K562 (cell line): Measurements from ENCODE around the gene CARD8. TPM values are rescaled to one million over a fixed set of nuclear protein-coding genes. Genes with fewer than 3 reads are reported as not detected.

Experiments
- ATAC-seq: fragments of 200-7000 bp; cut with Tn5 transposase; 3 replicates; pipeline ENCODE4 v1.9.1; 2020; ENCODE audit warnings: moderate library complexity
- BruUV-seq: library from RNA; stranded (reverse); fragments of 400-500 nt; replicated peaks from 2 replicates; lab custom pipeline; 2021; lab: Mats Ljungman, UMichigan
- CTCF ChIA-PET: fragments of 300-600 bp; formaldehyde crosslinking; extraction: SDS; loops from one replicate; lab custom pipeline; 2021; ENCODE audit warnings: low intra/inter-chr PET ratio; lab: Yijun Ruan, JAX
- POLR2A ChIA-PET: fragments of 300-600, 350-650 bp; sonication (Branson Sonifier 250); formaldehyde crosslinking; extraction: SDS; loops from one replicate; lab custom pipeline; 2021; ENCODE audit warnings: antibody characterized with exemption, inconsistent platforms; lab: Yijun Ruan, JAX
- DNase-seq, 4 experiments: peaks; one replicate each; pipeline versions ENCODE4 v3.0.0 to v3.0.0-alpha.2; 2011 to 2018; ENCODE audit warnings: low spot score in 3 of 4, mixed read lengths in 3 of 4; ENCODE audit errors: extremely low read depth in 1 of 4
- FAIRE-seq: peaks from 2 replicates; lab custom pipeline; 2011; peaks lifted over from hg19 to GRCh38; lab: Jason Lieb, UNC
- H2AFZ ChIP-seq: 2 replicates; pipeline ENCODE4 v1.6.0; 2011; ENCODE audit warnings: low read depth, low read length, control low read depth, inconsistent platforms
- H3K27ac ChIP-seq: fragments of 200-600 bp; 3 replicates; pipeline ENCODE4 v1.8.0; 2011; ENCODE audit warnings: low read depth, mild to moderate bottlenecking, control low read depth, inconsistent platforms, low read length, moderate library complexity, mixed read lengths; ENCODE audit errors: extremely low read depth
- H3K27me3 ChIP-seq, 2 experiments: fragments of 300-600 bp in 1 of 2; 2 replicates in 1 of 2; 3 replicates in 1 of 2; pipeline versions ENCODE4 v1.6.0 to v1.8.0; 2011; ENCODE audit warnings: inconsistent platforms in 2 of 2, low read length in 2 of 2, mild to moderate bottlenecking in 1 of 2, mixed read lengths in 1 of 2, moderate library complexity in 1 of 2; ENCODE audit not compliant: control insufficient read depth in 2 of 2, insufficient read depth in 2 of 2
- H3K36me3 ChIP-seq: fragments of 300-600 bp; 3 replicates; pipeline ENCODE4 v1.8.0; 2011; ENCODE audit warnings: mild to moderate bottlenecking, low read length, inconsistent platforms; ENCODE audit not compliant: control insufficient read depth, insufficient read depth
- H3K4me1 ChIP-seq, 2 experiments: fragments of 200-600 bp in 1 of 2; replicated peaks in 1 of 2; 2 replicates in 1 of 2; 3 replicates in 1 of 2; pipeline versions ENCODE4 v1.5.1 to v1.8.0; 2011; ENCODE audit warnings: inconsistent platforms in 2 of 2, low read length in 2 of 2, mild to moderate bottlenecking in 1 of 2, mixed read lengths in 1 of 2, moderate library complexity in 1 of 2; ENCODE audit not compliant: control insufficient read depth in 2 of 2, insufficient read depth in 2 of 2
- H3K4me2 ChIP-seq: 2 replicates; pipeline ENCODE4 v1.6.1; 2011; ENCODE audit warnings: low read length, control low read depth, inconsistent platforms, mixed read lengths; ENCODE audit not compliant: insufficient read depth
- H3K4me3 ChIP-seq: fragments of 200-600 bp; sonication (generic), shearing (Covaris generic); 2 replicates; pipeline ENCODE4 v1.5.1; 2016; ENCODE audit warnings: control low read depth, inconsistent platforms
- H3K79me2 ChIP-seq: fragments of 200-600 bp; 3 replicates; pipeline ENCODE4 v1.8.0; 2011; ENCODE audit warnings: low read length, inconsistent platforms; ENCODE audit not compliant: control insufficient read depth, insufficient read depth
- H3K9ac ChIP-seq, 2 experiments: 2 replicates each; pipeline versions ENCODE4 v1.6.0 to v1.6.1; 2011; ENCODE audit warnings: low read depth in 2 of 2, low read length in 2 of 2, control low read depth in 1 of 2, inconsistent platforms in 1 of 2, mild to moderate bottlenecking in 1 of 2, mixed read lengths in 1 of 2; ENCODE audit not compliant: insufficient read depth in 1 of 2
- H3K9me1 ChIP-seq: one replicate; pipeline ENCODE4 v1.6.0; 2011; ENCODE audit warnings: inconsistent platforms, mild to moderate bottlenecking, low read length, moderate library complexity; ENCODE audit not compliant: control insufficient read depth, insufficient read depth
- H3K9me3 ChIP-seq: replicated peaks from 2 replicates; pipeline ENCODE4 v1.5.1; 2011; ENCODE audit warnings: low read depth, low read length, inconsistent platforms; ENCODE audit not compliant: control insufficient read depth, insufficient read depth
- H4K20me1 ChIP-seq: replicated peaks from 2 replicates; pipeline ENCODE4 v1.6.1; 2011; ENCODE audit warnings: low read length, inconsistent platforms, mixed read lengths; ENCODE audit not compliant: control insufficient read depth, insufficient read depth
- ARID1B ChIP-seq: fragments of 450-650 bp; IDR thresholded peaks from 2 replicates; pipeline ENCODE4 v1.6.1; 2016; ENCODE audit warnings: antibody characterized with exemption, mild to moderate bottlenecking, inconsistent platforms
- ETS2 ChIP-seq: IDR thresholded peaks from 2 replicates; pipeline ENCODE4 v1.6.1; 2016; ENCODE audit warnings: borderline replicate concordance, missing genetic modification characterization, mild to moderate bottlenecking, moderate library complexity, missing compliant biosample characterization; ENCODE audit not compliant: poor library complexity, severe bottlenecking
- FOSL1 ChIP-seq: fragments of 200-800 bp; sonication (Bioruptor generic); conservative IDR thresholded peaks from 2 replicates; pipeline ENCODE4 v1.6.1; 2016; ENCODE audit warnings: missing genetic modification characterization, missing compliant biosample characterization
- HLTF ChIP-seq: fragments of 450-650 bp; IDR thresholded peaks from 2 replicates; pipeline ENCODE4 v1.6.1; 2016
- KAT7 ChIP-seq: sonication (generic); formaldehyde crosslinking; IDR thresholded peaks from 2 replicates; pipeline ENCODE4 v1.8.0; 2022; ENCODE audit warnings: missing genetic modification reagents, mild to moderate bottlenecking, borderline replicate concordance
- NR0B1 ChIP-seq: fragments of 450-650 bp; IDR thresholded peaks from one replicate; pipeline ENCODE4 v1.6.1; 2018; ENCODE audit warnings: mild to moderate bottlenecking, moderate library complexity; ENCODE audit not compliant: partially characterized antibody
- POU5F1 ChIP-seq: fragments of 150-350 bp; IDR thresholded peaks from 2 replicates; pipeline ENCODE4 v1.6.1; 2014; ENCODE audit warnings: borderline replicate concordance, low read length, low read depth, mild to moderate bottlenecking; ENCODE audit not compliant: partially characterized antibody
- ZNF253 ChIP-seq: fragments of 250-450 bp; sonication (Bioruptor Pico); conservative IDR thresholded peaks from 2 replicates; pipeline ENCODE4 v1.6.1; 2021; ENCODE audit warnings: mild to moderate bottlenecking
- ZNF780A ChIP-seq: fragments of 250-450 bp; sonication (Bioruptor Pico); IDR thresholded peaks from 2 replicates; pipeline ENCODE4 v1.5.0; 2021; ENCODE audit warnings: mild to moderate bottlenecking
- WGBS: fragments of 100-300 bp; shearing (Covaris generic); methylation state at CpG from one replicate; pipeline ENCODE4 v1.1.6; 2016; ENCODE audit warnings: low coverage, mixed read lengths; ENCODE audit not compliant: insufficient coverage; ENCODE audit errors: missing lambda C conversion rate; 5-methylcytosine and 5-hydroxymethylcytosine counted together
- in situ Hi-C: fragments of 300-500 bp; cut with MboI; formaldehyde crosslinking; loops from 4 replicates; pipeline ENCODE4 v1.15.0; 2018; ENCODE audit warnings: inconsistent platforms, mixed read lengths
- intact Hi-C: fragments of 100-400 bp; cut with micrococcal nuclease; formaldehyde crosslinking; loops from 2 replicates; pipeline ENCODE4 v1.14.2; 2022
- polyA plus RNA-seq, 8 experiments: library from polyadenylated mRNA; depleted of rRNA in 4 of 8; stranded (reverse) in 5 of 8; unstranded in 3 of 8; fragments of >200 nt; fragmentation: Nextera tagmentation in 2 of 8; fragmentation: Illumina TruSeq in 1 of 8; extraction: Ambion mirVana in 2 of 8; extraction: Trizol in 1 of 8; gene quantifications; 2 replicates each; pipeline versions ENCODE4 v1.2.1 to v1.2.3, GENCODE V29; 2011 to 2014; ENCODE audit warnings: inconsistent platforms in 1 of 8, missing spikeins in 1 of 8
- total RNA-seq, 7 experiments: library from RNA; depleted of rRNA in 6 of 7; stranded (reverse); fragments of >200 nt in 6 of 7; fragmentation: Illumina TruSeq in 2 of 7; extraction: Trizol in 2 of 7; gene quantifications; 2 replicates each; pipeline versions ENCODE4 v1.2.1 to v1.2.3, GENCODE V29; 2011 to 2021; ENCODE audit warnings: low replicate concordance in 1 of 7
- TF ChIP-seq, protein P1 (sequence below): fragments of 450-650 bp; IDR thresholded peaks from 2 replicates; pipeline ENCODE4 v1.6.1; 2016; ENCODE audit warnings: borderline replicate concordance
- TF ChIP-seq, protein P2 (sequence below): fragments of 250-450 bp; sonication (Bioruptor Pico); IDR thresholded peaks from 2 replicates; pipeline ENCODE4 v1.8.0; 2022; ENCODE audit warnings: inconsistent platforms, mild to moderate bottlenecking, moderate library complexity, borderline replicate concordance
- TF ChIP-seq, protein P3 (sequence below): fragments of 250-450 bp; sonication (Bioruptor Pico); IDR thresholded peaks from 2 replicates; pipeline ENCODE4 v1.5.0; 2020; ENCODE audit warnings: mild to moderate bottlenecking

CARD8 gene
- total and polyA plus RNA-seq, 9 of the 15 experiments (the other 6 are each of a cell fraction or from before 2014, with no cell fraction given), result 11.5 to 26.4 (median 20.8) TPM

DNA sequence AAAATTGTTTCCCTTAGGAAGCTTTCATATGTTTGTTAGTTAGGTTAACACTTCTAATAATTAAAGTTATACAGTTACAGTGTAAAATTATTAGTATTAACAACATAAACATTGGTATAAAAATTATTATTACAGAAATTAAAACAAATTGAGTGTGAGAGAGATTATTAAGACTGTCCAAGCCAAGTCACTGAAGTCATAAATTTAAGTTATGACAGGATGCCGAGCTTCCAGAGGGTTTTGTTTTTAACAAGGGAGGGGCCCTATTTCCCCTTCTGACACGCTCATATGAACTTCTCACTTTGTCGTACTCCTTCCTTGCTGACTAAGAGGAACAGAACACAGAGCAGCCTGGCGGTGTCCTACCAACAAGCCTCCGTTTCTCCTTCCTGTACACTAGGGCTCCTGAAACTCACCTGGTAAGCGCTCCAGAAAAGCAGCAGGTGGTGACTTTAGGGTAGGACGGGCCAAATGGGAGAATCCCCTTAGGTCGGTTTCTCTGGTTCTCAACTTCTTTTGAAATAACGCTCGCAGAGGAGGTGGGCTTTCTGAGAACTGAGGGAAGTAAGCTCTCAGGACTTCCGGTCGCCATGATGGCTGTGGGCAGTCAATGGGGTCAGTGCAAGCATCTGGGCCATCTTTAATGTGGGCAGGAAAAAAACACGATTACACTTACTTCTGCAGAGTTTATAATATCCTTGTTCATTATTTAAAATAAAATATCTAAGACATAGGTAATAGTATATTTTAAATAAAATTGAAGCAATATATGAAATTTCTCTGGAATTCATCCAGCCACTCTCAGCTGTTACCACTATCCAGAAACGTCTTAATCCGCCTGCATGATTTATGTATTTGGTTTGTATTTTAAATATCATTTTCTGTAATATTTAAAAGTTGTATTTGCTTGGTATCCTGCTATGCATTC, at the start of gene CARD8 (continued):
- peak; percentile 51 for TF ChIP-seq ARID1B
- TF ChIP-seq NR0B1, result no peak
- TF ChIP-seq, protein P1, sequence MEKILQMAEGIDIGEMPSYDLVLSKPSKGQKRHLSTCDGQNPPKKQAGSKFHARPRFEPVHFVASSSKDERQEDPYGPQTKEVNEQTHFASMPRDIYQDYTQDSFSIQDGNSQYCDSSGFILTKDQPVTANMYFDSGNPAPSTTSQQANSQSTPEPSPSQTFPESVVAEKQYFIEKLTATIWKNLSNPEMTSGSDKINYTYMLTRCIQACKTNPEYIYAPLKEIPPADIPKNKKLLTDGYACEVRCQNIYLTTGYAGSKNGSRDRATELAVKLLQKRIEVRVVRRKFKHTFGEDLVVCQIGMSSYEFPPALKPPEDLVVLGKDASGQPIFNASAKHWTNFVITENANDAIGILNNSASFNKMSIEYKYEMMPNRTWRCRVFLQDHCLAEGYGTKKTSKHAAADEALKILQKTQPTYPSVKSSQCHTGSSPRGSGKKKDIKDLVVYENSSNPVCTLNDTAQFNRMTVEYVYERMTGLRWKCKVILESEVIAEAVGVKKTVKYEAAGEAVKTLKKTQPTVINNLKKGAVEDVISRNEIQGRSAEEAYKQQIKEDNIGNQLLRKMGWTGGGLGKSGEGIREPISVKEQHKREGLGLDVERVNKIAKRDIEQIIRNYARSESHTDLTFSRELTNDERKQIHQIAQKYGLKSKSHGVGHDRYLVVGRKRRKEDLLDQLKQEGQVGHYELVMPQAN, result no peak; the same call in 1 of the 2 replicates
- TF ChIP-seq, all 486 proteins: peak for 158

DNA sequence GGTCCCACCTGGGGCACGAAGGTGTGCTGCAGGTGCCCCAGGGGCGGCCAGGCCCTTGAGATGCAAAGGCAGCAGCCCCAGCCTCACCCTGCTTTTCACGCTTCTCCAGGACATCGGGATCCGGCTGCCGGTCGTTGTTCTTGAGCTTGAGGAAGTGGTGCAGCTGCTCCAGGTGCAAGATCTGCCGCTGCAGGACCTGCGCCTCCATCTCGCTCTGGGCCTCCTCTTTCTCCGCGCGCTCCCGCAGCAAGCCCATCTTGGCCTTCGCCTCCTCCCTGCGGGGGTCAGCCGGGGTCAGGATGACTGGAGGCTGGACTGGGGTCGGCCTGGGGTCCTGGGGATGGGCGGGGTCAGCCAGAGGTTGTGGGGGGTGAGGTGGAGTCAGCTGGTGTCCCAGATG, 48.2 kb upstream of the CARD8 start:
- no peaks in the 10 kb centered on the region for H3K9me3 ChIP-seq
- ChIA-PET CTCF (no interaction called here), POLR2A (interaction anchor here (0.6 kb wide), 1 partner anchor 10 kb away, joined by 3 read pairs; no protein-coding TSS in a partner anchor)
- no peak overlapping the region for H3K4me2 ChIP-seq
- in situ Hi-C loops, result loop anchor here (5.0 to 10.0 kb wide), 2 partner anchors 43 to 339 kb away; no protein-coding TSS in a partner anchor
- no peak for FAIRE-seq
- no peak overlapping the region for H3K27ac ChIP-seq
- DNase-seq, result no peak
- H3K36me3 ChIP-seq, result no peaks in the 10 kb centered on the region
- no peaks in the 10 kb centered on the region for H4K20me1 ChIP-seq
- no TSS peak for BruUV-seq
- no peak overlapping the region for H3K4me3 ChIP-seq
- no peak overlapping the region for H2AFZ ChIP-seq
- peaks cover 3 to 17% of the 10 kb centered on the region in 2 experiments; a peak in 4 of 5 replicates for H3K4me1 ChIP-seq
- no peaks in the 10 kb centered on the region for H3K79me2 ChIP-seq
- peaks cover 12 to 27% of the 10 kb centered on the region in 2 experiments; a peak in 4 of 5 replicates for H3K27me3 ChIP-seq
- intact Hi-C loops, result no loop called here
- WGBS, result 51% methylated on average over 18 of the region's 19 CpGs
- no peak for ATAC-seq
- peak overlapping the region in 1 of 2 experiments; percentile 37; a peak in 1 of 4 replicates for H3K9ac ChIP-seq
- no peaks in the 10 kb centered on the region for H3K9me1 ChIP-seq
- TF ChIP-seq, protein P2, sequence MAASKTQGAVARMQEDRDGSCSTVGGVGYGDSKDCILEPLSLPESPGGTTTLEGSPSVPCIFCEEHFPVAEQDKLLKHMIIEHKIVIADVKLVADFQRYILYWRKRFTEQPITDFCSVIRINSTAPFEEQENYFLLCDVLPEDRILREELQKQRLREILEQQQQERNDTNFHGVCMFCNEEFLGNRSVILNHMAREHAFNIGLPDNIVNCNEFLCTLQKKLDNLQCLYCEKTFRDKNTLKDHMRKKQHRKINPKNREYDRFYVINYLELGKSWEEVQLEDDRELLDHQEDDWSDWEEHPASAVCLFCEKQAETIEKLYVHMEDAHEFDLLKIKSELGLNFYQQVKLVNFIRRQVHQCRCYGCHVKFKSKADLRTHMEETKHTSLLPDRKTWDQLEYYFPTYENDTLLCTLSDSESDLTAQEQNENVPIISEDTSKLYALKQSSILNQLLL (CRISPR knock-in tag), result no peak
- no peak for TF ChIP-seq ETS2 (tag)
- no peak for TF ChIP-seq FOSL1 (tag)
- no peak for TF ChIP-seq ZNF253 (CRISPR knock-in tag)
- no peak for TF ChIP-seq HLTF
- no peak for TF ChIP-seq POU5F1
- no peak for TF ChIP-seq ZNF780A (CRISPR knock-in tag)
- TF ChIP-seq KAT7 (CRISPR knock-in tag), result no peak
- TF ChIP-seq, protein P3, sequence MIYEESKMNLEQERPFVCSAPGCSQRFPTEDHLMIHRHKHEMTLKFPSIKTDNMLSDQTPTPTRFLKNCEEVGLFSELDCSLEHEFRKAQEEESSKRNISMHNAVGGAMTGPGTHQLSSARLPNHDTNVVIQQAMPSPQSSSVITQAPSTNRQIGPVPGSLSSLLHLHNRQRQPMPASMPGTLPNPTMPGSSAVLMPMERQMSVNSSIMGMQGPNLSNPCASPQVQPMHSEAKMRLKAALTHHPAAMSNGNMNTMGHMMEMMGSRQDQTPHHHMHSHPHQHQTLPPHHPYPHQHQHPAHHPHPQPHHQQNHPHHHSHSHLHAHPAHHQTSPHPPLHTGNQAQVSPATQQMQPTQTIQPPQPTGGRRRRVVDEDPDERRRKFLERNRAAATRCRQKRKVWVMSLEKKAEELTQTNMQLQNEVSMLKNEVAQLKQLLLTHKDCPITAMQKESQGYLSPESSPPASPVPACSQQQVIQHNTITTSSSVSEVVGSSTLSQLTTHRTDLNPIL (CRISPR knock-in tag), result no peak
